GM21786 (cell line): ENCODE results near the gene ADAM23.

Source experiments
- ATAC-seq: cut with Tn5 transposase; IDR thresholded peaks from one replicate; pipeline ENCODE4 v1.9.1; 2021; ENCODE audit not compliant: unreplicated experiment

The ADAM23 gene

GRCh38 chr2:206443735-206444527 is 599 bp downstream of the ADAM23 start:
- peak; percentile 44 for ATAC-seq

- no peak for ATAC-seq
Measured at GRCh38 chr2:206445948-206446347, 2.6 kb downstream of the ADAM23 start.

GRCh38 chr2:206452242-206452641 is 8.9 kb downstream of the ADAM23 start:
- ATAC-seq = no peak

GRCh38 chr2:206452750-206453149 is 9.4 kb downstream of the ADAM23 start:
- no peak for ATAC-seq

GRCh38 chr2:206456078-206456754 is 12.9 kb downstream of the ADAM23 start:
- no peak for ATAC-seq

GRCh38 chr2:206457188-206457634 is 13.9 kb downstream of the ADAM23 start:
- peak; percentile 89 for ATAC-seq

- ATAC-seq = no peak
Measured at GRCh38 chr2:206462240-206462854, 19.0 kb downstream of the ADAM23 start.

- ATAC-seq = no peak
Measured at GRCh38 chr2:206463685-206464084, 20.4 kb downstream of the ADAM23 start.

GRCh38 chr2:206464597-206464996 is 21.3 kb downstream of the ADAM23 start:
- ATAC-seq = no peak

GRCh38 chr2:206471524-206472062 is 28.3 kb downstream of the ADAM23 start:
- no peak for ATAC-seq

GRCh38 chr2:206472094-206472493 is 28.8 kb downstream of the ADAM23 start:
- no peak for ATAC-seq

GRCh38 chr2:206474099-206474498 is 30.8 kb downstream of the ADAM23 start:
- no peak for ATAC-seq

GRCh38 chr2:206477296-206477695 is 34.0 kb downstream of the ADAM23 start:
- ATAC-seq = no peak

- no peak for ATAC-seq
Measured at GRCh38 chr2:206478340-206478739, 35.0 kb downstream of the ADAM23 start.

- no peak for ATAC-seq
Measured at GRCh38 chr2:206480161-206480560, 36.8 kb downstream of the ADAM23 start.

GRCh38 chr2:206480620-206481019 is 37.3 kb downstream of the ADAM23 start:
- ATAC-seq = no peak

- ATAC-seq = no peak
Measured at GRCh38 chr2:206481056-206481455, 37.7 kb downstream of the ADAM23 start.

- no peak for ATAC-seq
Measured at GRCh38 chr2:206482123-206482522, 38.8 kb downstream of the ADAM23 start.

- no peak for ATAC-seq
Measured at GRCh38 chr2:206482633-206483032, 39.3 kb downstream of the ADAM23 start.

GRCh38 chr2:206488053-206488452 is 44.7 kb downstream of the ADAM23 start:
- no peak for ATAC-seq

GRCh38 chr2:206488623-206489022 is 45.3 kb downstream of the ADAM23 start:
- no peak for ATAC-seq

- no peak for ATAC-seq
Measured at GRCh38 chr2:206494061-206494460, 50.7 kb downstream of the ADAM23 start.
